SK-N-SH treated with all-trans-retinoic acid at 6 μM for 48 hours (cell line): Measurements from ENCODE around the gene TBXAS1.

Experiments
- ESRRG ChIP-seq: fragments of 250-450 bp; sonication (Bioruptor Pico); IDR thresholded peaks from 2 replicates; pipeline ENCODE4 v1.6.1; 2021; ENCODE audit warnings: mild to moderate bottlenecking
- ISL1 ChIP-seq: fragments of 250-450 bp; sonication (Bioruptor Pico); IDR thresholded peaks from 2 replicates; pipeline ENCODE4 v2.1.2; 2022; ENCODE audit warnings: mild to moderate bottlenecking, moderate library complexity
- RARB ChIP-seq: fragments of 250-450 bp; sonication (Bioruptor Pico); IDR thresholded peaks from 2 replicates; pipeline ENCODE4 v1.8.0; 2021; ENCODE audit warnings: mild to moderate bottlenecking, moderate library complexity
- TCF4 ChIP-seq: fragments of 250-450 bp; sonication (Bioruptor Pico); IDR thresholded peaks from 2 replicates; pipeline ENCODE4 v1.8.0; 2021; ENCODE audit warnings: mild to moderate bottlenecking, moderate library complexity, borderline replicate concordance
- TF ChIP-seq, protein P1 (sequence below): fragments of 250-450 bp; sonication (Bioruptor Pico); IDR thresholded peaks from 2 replicates; pipeline ENCODE4 v1.5.1; 2020; ENCODE audit warnings: low read depth, mild to moderate bottlenecking, moderate library complexity

DNA sequence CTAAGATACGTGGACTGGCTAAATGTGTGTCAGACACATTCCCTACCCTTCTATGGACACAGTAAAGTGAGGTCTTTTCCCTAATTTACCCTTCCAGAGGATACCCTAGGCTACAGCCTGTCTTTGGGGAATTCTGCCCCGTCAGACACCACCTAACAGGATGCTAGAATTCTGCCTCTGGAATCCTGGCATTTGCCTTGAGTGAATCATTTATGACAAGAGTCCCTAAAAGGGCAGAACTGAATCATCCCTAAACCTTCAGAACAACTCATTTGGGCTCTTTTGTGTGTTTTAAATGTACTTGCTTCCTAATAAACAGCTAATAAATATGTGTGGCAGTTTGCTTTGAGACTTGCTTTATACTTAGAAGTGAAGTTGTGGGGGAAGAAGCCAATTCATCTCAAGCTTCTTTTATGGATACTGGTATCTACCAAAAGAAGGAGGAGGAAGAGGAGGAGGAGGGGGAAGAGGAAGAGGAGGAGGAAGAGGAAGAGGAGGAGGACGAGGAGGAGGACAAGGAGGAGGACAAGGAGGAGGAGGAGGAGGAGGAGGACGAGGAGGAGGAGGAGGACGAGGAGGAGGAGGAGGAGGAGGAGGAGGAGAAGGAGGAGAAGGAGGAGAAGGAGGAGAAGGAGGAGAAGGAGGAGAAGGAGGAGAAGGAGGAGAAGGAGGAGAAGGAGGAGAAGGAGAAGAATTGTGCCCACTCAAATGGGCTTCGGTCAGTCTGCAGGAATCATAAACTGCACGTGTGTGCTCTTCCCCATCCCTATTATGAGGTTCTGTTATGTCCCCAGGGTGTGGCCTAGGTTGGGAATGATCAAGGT is 206.5 kb downstream of the TBXAS1 start:
- TF ChIP-seq, protein P1, sequence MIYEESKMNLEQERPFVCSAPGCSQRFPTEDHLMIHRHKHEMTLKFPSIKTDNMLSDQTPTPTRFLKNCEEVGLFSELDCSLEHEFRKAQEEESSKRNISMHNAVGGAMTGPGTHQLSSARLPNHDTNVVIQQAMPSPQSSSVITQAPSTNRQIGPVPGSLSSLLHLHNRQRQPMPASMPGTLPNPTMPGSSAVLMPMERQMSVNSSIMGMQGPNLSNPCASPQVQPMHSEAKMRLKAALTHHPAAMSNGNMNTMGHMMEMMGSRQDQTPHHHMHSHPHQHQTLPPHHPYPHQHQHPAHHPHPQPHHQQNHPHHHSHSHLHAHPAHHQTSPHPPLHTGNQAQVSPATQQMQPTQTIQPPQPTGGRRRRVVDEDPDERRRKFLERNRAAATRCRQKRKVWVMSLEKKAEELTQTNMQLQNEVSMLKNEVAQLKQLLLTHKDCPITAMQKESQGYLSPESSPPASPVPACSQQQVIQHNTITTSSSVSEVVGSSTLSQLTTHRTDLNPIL (CRISPR knock-in tag) = no peak
- no peak for TF ChIP-seq RARB (CRISPR knock-in tag)
- TF ChIP-seq TCF4 (CRISPR knock-in tag) = no peak
- no peak for TF ChIP-seq ESRRG (CRISPR knock-in tag)
- TF ChIP-seq ISL1 (CRISPR knock-in tag) = no peak
